ENCODE results near the gene MKNK1. TPM values are rescaled to one million over a fixed set of nuclear protein-coding genes. Genes with fewer than 3 reads are reported as not detected.

MKNK1 gene
- total RNA-seq, 4 donors from 2014 or later, result 4.9 to 53.0 (median 24.3) TPM

GRCh38 chr1:46510998-46511365 is 93.1 kb downstream of the MKNK1 start:
- no peak for DNase-seq
- Histone ChIP-seq H3K9me3 (no peaks in the 10 kb centered on the region), H3K27ac (no peak overlapping the region), H3K36me3 (no peaks in the 10 kb centered on the region), H3K4me1 (no peaks in the 10 kb centered on the region), H3K27me3 (no peaks in the 10 kb centered on the region), H3K4me3 (no peak overlapping the region)
- TF ChIP-seq CTCF (IDR thresholded peaks at IDR 0.05) (no peak), POLR2A (IDR thresholded peaks at IDR 0.05) (no peak)
- intact Hi-C loops (cut with DNase I; ENCODE audit: low total_unique reads), result no loop called here

DNA sequence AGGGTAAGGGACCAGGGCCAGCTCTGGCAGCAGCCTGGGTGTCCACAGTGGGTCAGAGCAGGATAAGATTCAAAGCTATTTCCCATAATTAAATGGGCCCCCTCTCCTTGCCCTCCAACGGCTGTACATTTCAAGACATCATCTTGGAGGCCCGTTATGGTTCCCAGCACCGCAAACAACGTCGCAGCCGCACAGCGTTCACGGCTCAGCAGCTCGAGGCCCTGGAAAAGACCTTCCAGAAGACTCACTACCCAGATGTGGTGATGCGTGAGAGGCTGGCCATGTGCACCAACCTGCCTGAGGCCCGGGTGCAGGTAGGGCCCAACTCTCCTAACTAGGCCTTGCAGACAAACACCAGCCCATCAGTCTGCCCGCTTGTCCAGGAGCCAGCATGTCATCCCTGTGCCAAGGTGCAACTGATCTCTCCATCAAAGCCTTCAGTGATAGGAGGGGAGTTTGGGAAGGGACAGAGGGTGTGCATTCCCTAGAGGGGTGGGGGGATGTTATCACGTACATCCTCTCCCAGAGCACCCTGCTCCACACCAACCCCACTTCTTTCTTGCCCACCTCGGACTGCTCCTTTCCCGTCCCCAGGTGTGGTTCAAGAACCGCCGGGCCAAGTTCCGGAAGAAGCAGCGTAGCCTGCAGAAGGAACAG is 93.6 kb downstream of the MKNK1 start:
- no peak overlapping the region for H3K27ac ChIP-seq
- DNase-seq, result no peak
- TF ChIP-seq CTCF (IDR thresholded peaks at IDR 0.05), result no peak
- no peak for TF ChIP-seq POLR2A (IDR thresholded peaks at IDR 0.05)
- no peaks in the 10 kb centered on the region for H3K9me3 ChIP-seq
- no peaks in the 10 kb centered on the region for H3K36me3 ChIP-seq
- H3K27me3 ChIP-seq, result no peaks in the 10 kb centered on the region
- H3K4me1 ChIP-seq, result no peaks in the 10 kb centered on the region
- intact Hi-C loops (cut with DNase I; ENCODE audit: low total_unique reads), result no loop called here
- H3K4me3 ChIP-seq, result no peak overlapping the region

DNA sequence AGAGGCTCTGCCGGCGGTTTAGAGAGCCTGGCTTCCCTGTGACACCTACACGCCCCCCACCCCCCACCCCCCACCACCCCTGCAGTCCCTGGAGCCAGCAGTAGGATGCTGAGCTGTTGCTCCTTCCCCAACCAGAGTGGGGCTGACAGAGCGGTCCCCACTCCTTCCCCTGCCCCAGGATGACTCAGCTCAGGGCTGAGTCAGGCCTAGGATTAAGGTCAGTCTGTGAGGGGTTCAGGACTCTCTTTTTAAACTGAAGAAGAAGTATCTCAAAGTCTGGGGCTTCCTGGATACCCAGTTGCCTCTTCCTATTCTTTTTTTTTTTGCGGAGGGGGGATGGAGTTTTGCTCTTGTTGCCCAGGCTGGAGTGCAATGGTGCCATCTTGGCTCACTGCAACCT is 95.3 kb downstream of the MKNK1 start:
- TF ChIP-seq POLR2A (IDR thresholded peaks at IDR 0.05) (no peak), CTCF (IDR thresholded peaks at IDR 0.05) (no peak)
- Histone ChIP-seq H3K9me3 (no peaks in the 10 kb centered on the region), H3K4me1 (no peaks in the 10 kb centered on the region), H3K4me3 (no peak overlapping the region), H3K36me3 (no peaks in the 10 kb centered on the region), H3K27me3 (no peaks in the 10 kb centered on the region), H3K27ac (no peak overlapping the region)
- intact Hi-C loops (cut with DNase I; ENCODE audit: low total_unique reads), result no loop called here
- no peak for DNase-seq

Other genes with a start within 250 kb of the MKNK1 start
- gene FAAH, start 210.0 kb downstream of the MKNK1 start, total RNA-seq, result 10 to 100 TPM; 10.6 to 40.2 (median 15.8) TPM
- gene DMBX1, start 114.4 kb downstream of the MKNK1 start, total RNA-seq, result under 1 TPM in 1 of 4 donors, not detected in 3; 0.07 TPM
- gene KNCN, start 52.6 kb downstream of the MKNK1 start, total RNA-seq, result not detected
- gene MOB3C, start 12.5 kb upstream of the MKNK1 start, total RNA-seq, result 10 to 100 TPM in 3 of 4 donors, 1 to 10 TPM in 1; 6.9 to 22.5 (median 16.6) TPM
- 10 to 100 TPM in 3 of 4 donors, 1 to 10 TPM in 1; 8.2 to 59.7 (median 40.8) TPM for gene ATPAF1, start 64.1 kb upstream of the MKNK1 start, total RNA-seq
- gene TEX38, start 67.6 kb upstream of the MKNK1 start, total RNA-seq, result not detected
- 100 to 1,000 TPM in 2 of 4 donors, 10 to 100 TPM in 2; 63.5 to 188 (median 96.0) TPM for gene EFCAB14, start 114.8 kb upstream of the MKNK1 start, total RNA-seq
- 10 to 100 TPM in 2 of 4 donors, 1 to 10 TPM in 2; 4.9 to 37.6 (median 10.1) TPM for gene CYP4B1, start 194.8 kb upstream of the MKNK1 start, total RNA-seq

All from uterus (tissue), 4 donors.